CD4-positive, alpha-beta T cell treated with Interleukin-4 for 4 hours (primary cell): Measurements from ENCODE around the gene CNTN5.

Experiments used
- DNase-seq: peaks from one replicate; pipeline ENCODE4 v3.0.0-alpha.2; 2020

CNTN5 gene

DNA sequence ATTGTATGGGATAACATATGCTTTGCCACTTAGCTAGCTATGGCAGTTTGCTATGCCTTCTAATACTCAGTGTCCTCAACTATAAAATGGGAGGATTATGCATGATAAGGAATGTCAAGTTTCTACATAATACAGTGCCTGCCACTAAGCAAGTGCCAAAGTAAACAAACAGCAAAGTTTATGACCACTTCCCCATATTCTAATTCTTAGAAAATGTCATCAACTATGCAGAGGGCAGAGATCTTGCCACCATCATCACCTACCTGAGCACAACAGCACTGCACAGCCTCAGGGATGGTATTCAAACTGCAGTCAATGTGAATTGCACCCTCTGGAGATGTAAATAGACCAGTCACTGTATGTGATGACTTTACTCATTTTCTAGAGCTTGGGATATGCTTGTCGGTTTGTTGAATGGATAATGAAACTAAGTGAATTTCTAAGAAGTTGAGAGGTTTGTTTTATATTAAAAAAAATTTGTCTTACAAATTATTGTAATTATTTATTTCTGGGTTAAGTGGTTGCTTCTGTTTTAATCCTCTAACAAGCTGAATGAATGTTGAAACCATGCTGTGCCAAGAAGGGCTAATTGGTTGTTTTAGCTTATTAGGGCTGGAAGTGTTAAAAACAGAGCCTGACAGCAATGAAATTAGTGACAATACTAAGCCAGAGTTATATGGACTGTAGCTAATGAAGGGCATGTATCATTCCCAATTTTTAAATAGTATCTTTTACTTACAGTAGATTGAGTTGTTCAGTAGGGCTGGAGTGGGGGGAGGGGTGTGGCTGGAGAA, 398.4 kb downstream of the CNTN5 start:
- no peak for DNase-seq

DNA sequence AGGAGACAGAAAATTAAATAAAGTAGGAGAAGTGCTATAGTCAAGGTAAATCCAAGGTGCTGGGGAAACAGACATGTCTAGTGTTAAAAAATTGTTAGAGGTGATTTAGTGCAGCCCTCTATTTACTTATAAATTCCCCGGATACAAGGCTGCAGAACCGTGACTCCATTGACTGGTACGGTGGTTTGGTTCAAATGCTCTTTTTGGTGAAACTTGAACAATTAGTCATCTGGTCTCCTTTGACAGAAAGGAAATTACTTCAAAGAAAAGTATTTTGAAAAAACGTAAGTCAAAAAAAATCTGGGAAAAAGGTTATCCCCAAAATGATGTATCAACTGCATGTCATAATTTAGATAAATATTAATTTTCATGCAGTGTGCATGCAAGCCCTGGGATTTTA, 399.2 kb downstream of the CNTN5 start:
- DNase-seq: no peak

DNA sequence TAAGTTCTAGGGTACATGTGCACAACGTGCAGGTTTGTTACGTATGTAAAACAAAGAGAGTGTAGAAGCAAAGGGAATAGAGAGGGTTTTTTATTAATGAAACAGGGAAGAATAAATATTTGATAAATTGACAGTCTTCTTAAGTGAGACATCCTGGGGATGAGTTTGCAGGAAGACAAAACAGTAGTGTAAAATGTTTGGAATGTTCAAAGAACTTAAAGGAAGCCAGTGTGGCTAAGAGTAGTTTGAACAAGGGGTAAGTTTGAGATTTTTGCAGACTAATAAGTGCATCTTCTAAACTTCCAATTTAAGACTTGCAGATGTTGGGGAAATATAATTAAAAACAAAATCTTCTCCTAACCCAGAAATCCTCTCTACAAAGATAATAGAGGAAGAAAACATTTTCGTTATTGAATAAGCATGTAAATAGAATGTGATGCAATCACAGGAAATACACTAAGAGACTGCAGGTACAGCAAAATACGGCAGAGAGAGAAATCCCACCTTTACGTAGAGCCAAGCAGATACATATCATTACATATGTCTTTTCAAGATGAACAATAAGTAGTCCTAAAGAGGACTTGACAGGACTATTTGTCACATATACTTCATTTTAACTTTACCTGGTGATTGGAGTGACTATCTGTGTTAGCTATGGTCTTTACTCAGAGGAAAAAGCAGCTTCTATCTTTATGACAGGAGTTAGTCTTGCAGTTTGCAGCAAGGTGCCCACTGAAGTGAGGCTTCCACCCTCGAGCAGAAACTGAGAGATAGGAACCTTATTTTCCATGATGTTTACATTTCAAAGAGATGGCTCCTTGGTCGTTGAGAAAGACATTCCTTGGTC, 402.1 kb downstream of the CNTN5 start:
- DNase-seq: no peak

DNA sequence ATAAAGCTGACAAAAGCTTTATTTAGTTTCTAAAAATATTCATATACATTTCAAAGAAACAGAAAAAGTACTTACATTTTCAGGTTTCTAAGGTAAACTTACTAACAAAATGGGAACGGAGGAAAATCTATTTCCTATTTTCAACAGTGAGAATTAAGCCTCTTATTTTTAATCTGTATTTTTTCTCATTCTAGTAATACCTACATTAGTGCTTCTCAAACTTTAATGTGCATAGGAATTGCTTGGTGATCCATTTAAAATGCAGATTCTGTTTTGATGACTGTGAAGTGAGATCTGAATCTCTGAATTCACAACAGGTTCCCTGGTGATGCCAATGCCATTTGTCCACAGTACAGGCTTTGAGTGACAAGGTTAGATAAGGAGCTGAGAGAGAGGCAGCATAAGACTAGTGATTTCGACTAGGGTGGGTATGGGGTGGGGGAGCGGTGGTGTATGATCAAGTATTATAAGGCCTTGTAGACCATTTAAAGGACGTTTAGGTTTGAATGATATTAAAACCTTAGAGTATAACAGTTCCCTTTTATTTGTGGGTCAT, 402.8 kb downstream of the CNTN5 start:
- no peak for DNase-seq

DNA sequence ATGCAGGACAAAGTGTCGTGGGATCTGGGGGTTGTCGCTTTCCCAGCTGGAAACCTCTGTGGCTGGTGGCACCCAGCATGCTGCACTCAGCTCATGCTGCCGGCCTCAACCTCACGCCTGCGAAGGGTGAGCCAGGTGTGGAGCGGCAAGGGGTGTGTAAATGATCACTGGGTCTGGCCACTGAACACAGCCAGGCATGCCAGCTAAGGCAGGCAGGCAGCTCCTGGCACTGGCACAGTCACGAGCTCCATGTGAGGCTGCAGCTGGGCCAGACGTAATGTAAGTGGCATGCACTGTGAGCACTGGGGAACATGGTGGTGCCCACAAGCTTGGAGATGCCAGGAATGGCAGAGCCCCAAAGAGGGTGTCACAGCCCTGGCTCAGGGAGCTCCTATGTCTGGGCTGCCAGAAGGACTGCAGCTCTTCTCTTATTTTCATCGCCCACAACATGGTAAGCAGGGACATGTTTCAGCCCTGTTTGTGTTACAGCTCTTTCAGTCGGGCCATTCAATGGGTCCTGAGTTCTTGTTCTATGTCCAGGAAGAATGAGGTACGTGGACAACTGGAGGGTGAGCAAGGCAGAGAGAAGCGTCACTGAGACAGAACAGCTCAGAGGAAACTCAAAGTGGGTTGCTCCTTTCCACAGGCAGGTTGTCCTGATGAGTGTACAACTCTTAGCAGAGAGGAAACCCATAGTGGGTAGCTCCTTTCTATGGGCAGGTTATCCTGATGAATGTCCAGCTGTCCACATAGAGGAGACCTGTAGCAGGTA, 403.8 kb downstream of the CNTN5 start:
- DNase-seq: no peak

DNA sequence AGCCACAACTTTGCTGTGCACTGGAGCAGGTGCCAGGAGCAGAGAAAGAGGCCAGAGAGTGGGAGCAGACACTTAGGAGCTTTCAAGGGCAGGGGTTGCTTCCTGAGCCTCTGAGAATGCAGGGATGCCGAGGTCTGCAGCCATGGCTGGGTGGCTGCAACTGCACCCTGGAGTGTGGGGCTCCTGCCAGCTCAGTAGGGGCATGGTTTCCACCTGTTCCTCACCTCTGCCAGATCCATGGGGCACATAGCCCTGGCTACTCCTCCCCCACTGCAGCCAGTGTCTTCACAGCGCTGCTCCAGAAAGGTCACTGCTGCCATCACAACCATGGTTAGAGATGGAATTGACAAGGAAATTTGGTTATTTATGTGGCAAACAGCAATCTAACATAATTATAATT, 404.8 kb downstream of the CNTN5 start:
- no peak for DNase-seq

DNA sequence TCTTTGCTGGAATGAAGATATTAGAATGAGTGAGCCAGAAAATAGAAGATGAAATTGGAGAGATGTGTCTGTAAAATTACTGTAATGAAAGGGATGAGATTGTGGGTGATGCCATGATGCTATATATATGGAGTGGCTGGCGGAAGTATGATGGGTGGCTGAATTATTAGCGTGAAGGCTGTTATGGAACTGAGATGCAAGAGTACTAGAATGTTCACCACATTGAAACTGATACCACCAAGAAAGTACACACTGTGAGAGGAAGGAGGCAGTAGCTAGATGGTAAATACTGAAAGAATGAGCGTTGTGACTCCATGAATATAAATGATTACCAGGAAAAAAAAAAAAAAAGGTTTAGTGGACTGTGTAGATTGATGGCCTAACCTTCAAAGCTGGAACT, 411.9 kb downstream of the CNTN5 start:
- no peak for DNase-seq

DNA sequence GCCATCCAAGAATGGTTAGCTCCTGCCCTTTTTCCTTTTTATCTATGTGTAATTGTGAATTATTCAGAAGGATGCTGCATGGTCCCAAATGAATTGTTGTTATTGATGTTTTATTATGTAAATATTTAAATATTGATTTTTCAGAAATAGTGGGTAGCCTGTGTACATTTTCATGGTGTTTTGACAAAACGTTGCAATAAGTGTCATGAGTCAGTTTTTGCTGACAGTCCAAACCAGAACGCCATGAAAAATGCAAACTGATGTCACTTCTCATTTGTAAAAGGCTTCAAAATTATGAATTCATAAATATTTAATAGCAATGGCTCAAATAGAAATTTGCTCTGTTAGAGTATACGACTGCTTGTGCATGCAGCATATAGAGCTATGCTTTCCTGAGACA, 422.5 kb downstream of the CNTN5 start:
- no peak for DNase-seq

DNA sequence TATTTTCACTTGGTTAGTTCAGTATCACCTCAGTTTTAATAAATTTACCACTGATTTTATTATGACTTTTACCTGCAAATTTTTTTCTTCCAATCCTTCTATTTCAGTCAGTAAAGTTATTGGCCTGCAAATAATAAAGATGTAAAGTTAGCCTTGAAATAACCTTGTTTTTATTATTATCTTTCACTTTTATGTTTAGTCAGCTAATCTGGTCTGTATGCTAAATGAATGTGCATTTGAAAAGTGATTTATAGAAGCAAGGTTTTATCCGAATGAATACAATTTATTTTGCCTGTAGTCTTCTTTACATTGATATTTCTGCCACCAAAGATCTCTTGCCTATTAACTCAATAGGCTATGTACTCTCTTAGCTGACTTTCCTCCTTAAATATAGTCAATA, 425.7 kb downstream of the CNTN5 start:
- DNase-seq: no peak

DNA sequence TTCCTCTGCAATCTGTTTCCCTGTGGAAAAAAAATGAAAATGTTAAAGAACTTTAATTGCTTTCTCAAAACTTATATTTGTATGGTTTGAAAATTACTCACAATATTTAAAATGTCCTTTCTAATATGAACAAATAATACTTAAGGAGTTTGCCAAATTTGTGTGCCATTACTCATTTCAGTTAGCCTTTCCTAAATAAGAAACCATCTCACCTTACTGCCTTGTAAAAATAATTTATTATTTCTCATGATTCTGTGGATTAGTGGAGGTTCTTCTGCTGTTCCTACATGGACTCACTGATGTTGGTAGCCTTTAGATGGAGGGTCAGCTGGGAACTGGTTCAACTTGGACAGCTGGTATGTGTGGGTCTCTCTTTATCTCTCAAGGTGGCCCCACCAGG, 428.6 kb downstream of the CNTN5 start:
- DNase-seq: no peak

DNA sequence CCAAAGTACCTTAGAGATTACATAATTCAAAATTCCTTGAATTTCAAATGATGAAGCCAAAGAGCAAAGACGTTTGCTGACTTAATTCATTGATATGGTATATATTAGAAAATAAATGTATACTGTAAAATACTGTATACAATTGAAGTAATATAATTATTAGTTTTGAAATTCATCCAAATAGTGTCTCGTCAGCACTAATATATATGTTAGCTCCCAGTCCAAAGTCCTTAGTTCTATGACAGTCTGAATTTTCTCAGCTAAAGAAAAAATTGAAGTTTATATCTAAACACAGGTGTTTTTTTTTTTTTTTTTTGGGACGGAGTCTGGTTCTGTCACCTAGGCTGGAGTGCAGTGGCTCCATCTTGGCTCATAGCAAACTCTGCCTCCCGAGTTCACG, 431.3 kb downstream of the CNTN5 start:
- no peak for DNase-seq

DNA sequence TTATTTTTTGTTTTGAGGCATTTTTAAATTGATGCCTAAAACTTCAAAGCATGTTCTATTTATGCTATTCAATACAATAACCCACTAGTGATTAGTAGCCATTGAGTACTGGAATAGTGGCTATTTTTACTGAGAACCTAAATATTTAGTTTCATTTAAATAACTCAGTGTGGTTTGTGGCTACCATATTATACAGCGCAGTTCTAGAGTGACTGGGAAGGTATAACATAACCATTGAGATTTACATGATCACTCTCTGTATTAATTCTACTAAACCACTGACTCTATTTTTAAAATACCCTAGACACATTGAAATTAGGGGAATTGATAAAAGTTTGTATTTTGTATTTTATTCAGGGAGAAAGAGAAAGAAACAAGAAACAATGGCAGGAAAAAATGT, 441.2 kb downstream of the CNTN5 start:
- no peak for DNase-seq

DNA sequence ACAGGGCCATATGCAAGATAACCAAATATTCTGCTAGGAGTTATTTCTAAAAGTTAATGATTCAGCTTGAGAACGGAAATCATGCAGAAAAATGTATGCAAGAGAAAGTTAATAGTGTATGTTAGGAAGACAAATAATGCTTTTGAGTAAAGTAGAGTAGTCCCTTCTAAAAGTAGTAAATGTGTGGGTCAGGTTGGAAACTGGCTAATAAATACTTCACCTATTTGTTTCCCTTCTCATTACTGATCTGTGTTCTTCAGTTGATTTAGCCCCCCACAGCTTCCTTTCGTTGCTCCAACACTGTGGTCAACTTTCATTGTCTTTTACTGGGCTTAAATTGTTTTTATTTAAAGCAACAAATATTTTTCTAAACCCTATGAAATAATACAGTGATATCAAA, 444.2 kb downstream of the CNTN5 start:
- DNase-seq: no peak

DNA sequence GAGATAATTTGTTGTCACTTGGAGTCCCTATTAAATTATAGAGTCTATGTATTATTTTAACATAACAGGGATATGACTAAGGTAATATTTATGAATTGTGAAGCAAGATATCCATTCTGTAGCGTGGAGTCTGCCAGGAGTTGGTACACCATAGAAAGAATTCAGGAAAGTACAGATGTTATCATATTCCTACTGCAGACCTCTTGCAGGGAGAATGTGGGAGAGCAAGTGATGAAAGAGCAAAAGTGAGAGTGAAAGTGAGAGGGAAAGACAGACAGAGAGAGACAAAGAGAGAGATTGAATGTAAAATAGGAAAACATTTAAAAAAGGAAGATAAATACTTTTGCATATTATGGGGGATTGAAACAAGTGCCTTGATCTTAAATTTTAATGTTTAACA, 468.8 kb downstream of the CNTN5 start:
- DNase-seq: no peak

DNA sequence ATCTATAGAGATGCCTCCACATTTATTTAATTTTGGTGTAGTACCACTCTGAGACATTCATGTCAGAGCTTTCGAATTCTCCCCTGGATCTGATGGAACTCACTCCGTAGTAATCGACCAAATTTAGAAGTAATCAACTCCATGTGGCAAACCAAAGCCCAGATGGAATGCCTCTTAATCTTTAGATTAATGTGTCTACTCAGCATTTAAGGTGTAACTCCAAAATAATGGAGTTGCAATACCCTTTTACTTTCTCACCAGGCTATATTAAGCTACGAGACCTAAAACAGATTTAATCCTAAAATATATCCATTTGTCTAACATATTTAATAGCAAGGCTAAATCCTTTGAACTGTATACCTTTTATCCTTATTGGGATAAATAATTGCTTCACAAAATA, 473.3 kb downstream of the CNTN5 start:
- no peak for DNase-seq

DNA sequence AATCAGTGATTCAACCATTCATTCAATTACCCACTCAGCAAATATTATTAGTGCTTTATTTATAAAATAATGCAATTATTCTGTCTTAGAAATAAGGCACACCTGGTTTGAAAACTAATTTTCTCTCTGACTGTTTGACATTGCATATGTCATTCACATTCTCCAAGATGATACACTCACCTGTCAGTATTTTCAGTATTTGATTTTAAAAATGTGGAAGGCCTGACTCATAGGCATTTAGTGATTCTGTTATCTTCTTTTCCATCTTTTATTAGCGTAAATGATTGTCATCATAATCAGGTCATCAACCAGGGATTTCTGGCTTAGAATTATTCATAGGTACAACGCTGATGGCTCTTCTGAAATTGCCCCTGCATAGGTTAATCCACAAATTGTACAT, 480.9 kb downstream of the CNTN5 start:
- no peak for DNase-seq

DNA sequence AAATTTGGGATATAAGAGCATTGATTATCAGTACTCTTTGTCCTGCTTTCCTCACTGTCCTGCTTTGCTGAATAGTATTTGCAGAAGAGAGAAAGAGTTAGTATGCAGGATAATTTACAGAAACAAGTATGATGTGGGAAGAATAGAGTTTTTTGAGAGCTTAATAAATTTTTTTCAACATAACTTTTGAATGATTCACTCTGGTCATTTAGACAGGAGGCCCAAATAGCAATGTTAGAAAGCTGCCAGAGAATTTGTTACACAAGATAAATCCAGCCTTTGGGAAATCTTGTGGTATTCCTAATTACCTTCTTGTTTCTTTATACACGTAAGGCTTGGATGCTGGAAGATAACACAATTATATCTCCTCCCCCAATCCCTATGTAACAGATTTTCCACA, 484.6 kb downstream of the CNTN5 start:
- DNase-seq: no peak

DNA sequence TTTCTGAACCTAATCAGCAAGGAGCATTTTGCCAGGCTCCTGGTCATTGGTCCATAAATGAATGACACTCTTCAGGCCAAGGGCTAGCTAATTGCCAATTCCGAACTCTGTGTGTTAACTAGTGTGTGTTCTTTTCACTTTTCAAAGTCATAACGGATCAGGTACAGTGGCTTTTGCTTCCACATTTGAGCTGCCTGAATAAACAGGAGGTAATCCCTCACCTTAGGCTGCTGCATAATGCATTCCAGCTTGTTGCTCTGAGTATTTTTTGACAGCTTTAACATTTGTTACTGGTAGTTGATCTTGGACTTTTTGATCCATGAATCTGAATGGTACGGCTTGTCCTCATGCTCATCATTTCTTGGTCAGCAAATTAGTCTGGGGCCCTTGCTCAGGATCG, 485.1 kb downstream of the CNTN5 start:
- no peak for DNase-seq

DNA sequence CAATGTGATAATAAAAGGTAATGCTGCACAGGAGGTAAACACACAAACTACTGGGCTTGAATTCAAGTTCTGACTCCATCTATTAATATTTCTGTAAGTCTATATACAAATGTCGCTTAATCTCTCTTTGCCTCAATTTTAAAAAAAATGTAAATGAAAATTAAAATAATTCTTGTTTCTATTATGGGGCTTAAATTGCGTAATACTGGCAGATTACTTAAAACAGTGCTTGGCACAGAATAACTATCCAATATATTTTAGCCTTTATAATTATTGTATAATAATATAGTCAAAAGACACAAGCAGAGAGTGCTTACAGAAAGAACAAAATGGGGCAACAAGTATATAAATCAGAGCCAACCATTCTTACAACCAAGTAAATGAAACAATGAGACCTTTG, 489.1 kb downstream of the CNTN5 start:
- no peak for DNase-seq

DNA sequence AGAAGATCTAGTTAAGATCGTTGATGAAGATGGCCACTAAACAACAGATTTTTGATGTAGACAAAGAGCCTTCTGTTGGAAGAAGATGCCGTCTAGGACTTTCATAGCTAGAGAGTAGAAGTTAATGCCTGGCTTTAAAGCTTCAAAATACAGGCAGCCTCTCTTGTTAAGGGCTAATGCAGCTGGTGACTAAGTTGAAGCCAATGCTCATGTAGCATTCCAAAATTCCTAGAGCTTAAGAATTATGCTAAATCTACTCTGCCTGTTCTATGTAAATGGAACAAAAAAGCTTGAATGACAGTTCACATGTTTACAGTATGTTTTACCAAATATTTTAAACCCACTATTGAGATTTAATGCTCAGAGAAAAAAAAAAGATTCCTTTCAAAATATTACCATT, 492.6 kb downstream of the CNTN5 start:
- DNase-seq: no peak

DNA sequence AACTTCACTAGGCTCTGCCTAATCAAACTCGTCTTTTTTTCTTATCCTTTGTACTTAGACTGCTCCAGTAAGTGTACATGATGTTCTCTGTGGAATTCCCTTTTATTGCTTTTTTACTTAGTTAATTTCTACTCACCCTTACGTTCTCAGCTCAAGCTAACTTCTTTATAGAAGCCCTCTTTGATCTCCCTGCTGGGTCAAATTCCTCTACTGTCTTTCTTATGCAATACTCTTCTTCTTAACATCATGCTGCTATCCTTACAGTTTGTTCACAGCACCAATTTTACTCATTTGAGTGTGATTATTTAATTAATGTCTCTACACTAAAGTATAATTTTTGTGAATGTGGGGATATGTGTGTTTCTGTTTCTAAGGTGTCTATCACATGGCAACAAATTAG, 498.3 kb downstream of the CNTN5 start:
- no peak for DNase-seq

DNA sequence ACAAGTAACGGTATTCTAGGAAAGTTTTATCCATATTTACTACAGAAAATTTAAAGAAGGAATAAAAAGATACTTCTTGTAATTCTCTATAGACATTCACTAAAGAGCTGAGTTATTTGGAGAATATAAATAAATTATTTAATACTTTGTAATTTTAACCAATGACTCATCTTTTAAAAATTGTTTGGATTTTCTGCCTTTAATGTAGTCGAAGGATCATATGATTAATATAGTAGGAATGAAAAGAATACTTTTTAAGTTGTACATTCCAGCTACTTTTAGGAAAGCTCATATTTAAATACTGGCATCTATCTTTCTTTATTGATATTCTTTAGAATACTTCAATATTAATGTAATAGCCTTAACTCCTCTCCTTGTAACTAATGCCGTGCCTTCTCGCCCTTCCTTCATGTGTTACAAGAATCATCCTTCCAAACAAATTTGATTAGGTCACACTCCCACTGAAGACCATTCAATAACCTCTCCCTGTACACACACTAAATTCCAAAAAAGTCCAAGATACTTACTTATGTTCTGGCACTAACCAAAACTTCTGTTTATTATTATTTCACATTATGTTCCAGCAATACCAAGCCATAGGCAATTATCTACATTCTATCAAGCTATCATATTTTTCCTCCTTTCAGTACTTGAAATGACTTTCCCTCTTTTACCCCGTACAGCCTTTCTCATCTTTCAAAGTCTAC, 501.9 kb downstream of the CNTN5 start:
- DNase-seq: no peak

DNA sequence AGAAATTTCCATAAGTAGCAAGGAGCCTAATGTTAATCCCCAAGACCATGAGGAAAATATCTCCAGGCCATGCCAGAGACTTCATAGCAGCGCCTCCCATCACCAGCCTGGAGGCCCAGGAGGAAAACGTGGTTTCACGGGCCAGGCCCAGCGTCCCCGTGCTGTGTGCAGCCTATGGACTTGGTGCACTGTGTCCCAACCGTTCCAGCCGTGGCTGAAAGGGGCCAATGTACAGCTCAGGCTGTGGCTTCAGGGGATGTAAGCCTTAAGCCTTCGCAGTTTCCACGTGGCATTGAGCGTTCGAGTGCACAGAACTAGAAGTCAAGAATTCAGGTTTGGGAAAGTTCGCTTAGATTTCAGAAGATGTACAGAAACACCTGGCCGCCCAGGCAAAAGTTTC, 510.7 kb downstream of the CNTN5 start:
- DNase-seq: no peak
